ENCODE results near the gene TRIM69.
"Not testable (repeated sequence)": the region's sequence is repeated elsewhere in the genome, so short reads cannot be mapped to it uniquely, and the experiment has no call there.

Gene TRIM69

GRCh38 chr15:44736181-44736765 is at the start of gene TRIM69:
Gene TRIM69, plus strand, starts transcription at chr15:44736528. Its CDS starts 177 bp downstream, at chr15:44736705.
- DNase-seq (ENCODE audit: low read depth in 2 of 2), result no peak

GRCh38 chr15:44689318-44689717 is 47.0 kb upstream of the TRIM69 start:
- DNase-seq (ENCODE audit: low read depth in 2 of 2), result not testable (repeated sequence)

- not testable (repeated sequence) for DNase-seq (ENCODE audit: low read depth in 2 of 2)
Measured at GRCh38 chr15:44690245-44690644, 46.1 kb upstream of the TRIM69 start.

GRCh38 chr15:44692659-44693058 is 43.7 kb upstream of the TRIM69 start:
- DNase-seq (ENCODE audit: low read depth in 2 of 2), result no peak

GRCh38 chr15:44694416-44694815 is 41.9 kb upstream of the TRIM69 start:
- DNase-seq (ENCODE audit: low read depth in 2 of 2), result no peak

- no peak for DNase-seq (ENCODE audit: low read depth in 2 of 2)
Measured at GRCh38 chr15:44695294-44695693, 41.0 kb upstream of the TRIM69 start.

GRCh38 chr15:44697014-44697413 is 39.3 kb upstream of the TRIM69 start:
- DNase-seq (ENCODE audit: low read depth in 2 of 2), result no peak

GRCh38 chr15:44698641-44699040 is 37.7 kb upstream of the TRIM69 start:
- DNase-seq (ENCODE audit: low read depth in 2 of 2), result no peak

GRCh38 chr15:44700676-44701075 is 35.7 kb upstream of the TRIM69 start:
- DNase-seq (ENCODE audit: low read depth in 2 of 2), result not testable (repeated sequence)

GRCh38 chr15:44705986-44706385 is 30.3 kb upstream of the TRIM69 start:
- no peak for DNase-seq (ENCODE audit: low read depth in 2 of 2)

- no peak for DNase-seq (ENCODE audit: low read depth in 2 of 2)
Measured at GRCh38 chr15:44706401-44706800, 29.9 kb upstream of the TRIM69 start.

- DNase-seq (ENCODE audit: low read depth in 2 of 2), result no peak
Measured at GRCh38 chr15:44706946-44707636, 29.2 kb upstream of the TRIM69 start.

- DNase-seq (ENCODE audit: low read depth in 2 of 2), result no peak
Measured at GRCh38 chr15:44710236-44711095, 25.9 kb upstream of the TRIM69 start.

- DNase-seq (ENCODE audit: low read depth in 2 of 2), result peak; percentile 91 to 93
Measured at GRCh38 chr15:44711096-44711742, 25.1 kb upstream of the TRIM69 start, which contains the start of the genes B2M and PATL2. Gene B2M, plus strand, starts transcription at chr15:44711517. Its CDS starts 30 bp downstream, at chr15:44711547. Gene PATL2, minus strand, starts transcription at chr15:44711323. Its CDS starts 34,833 bp downstream, at chr15:44676490.

GRCh38 chr15:44711743-44712345 is 24.5 kb upstream of the TRIM69 start:
- peak; percentile 36 to 52 for DNase-seq (ENCODE audit: low read depth in 2 of 2)

GRCh38 chr15:44712346-44713005 is 23.9 kb upstream of the TRIM69 start:
- peak in 1 of 2 experiments; percentile 60 for DNase-seq (ENCODE audit: low read depth in 2 of 2)

GRCh38 chr15:44713006-44713966 is 23.0 kb upstream of the TRIM69 start:
- DNase-seq (ENCODE audit: low read depth in 2 of 2), result no peak

GRCh38 chr15:44715142-44715796 is 21.1 kb upstream of the TRIM69 start:
- no peak for DNase-seq (ENCODE audit: low read depth in 2 of 2)

GRCh38 chr15:44715797-44716334 is 20.5 kb upstream of the TRIM69 start:
- no peak for DNase-seq (ENCODE audit: low read depth in 2 of 2)
